H1 (cell line): Measurements from ENCODE around the gene PIP5K1B. TPM values are rescaled to one million over a fixed set of nuclear protein-coding genes. Genes with fewer than 3 reads are reported as not detected.

ENCODE experiments used
- CTCF ChIA-PET: fragments of 300-600 bp; sonication (Branson Sonifier 250); formaldehyde crosslinking; loops from one replicate; lab custom pipeline; 2021; ENCODE audit not compliant: partially characterized antibody; lab: Charles Lee
- POLR2A ChIA-PET: fragments of 300-600 bp; sonication (Branson Sonifier 250); formaldehyde crosslinking; loops from one replicate; lab custom pipeline; 2021; ENCODE audit warnings: inconsistent platforms; ENCODE audit not compliant: partially characterized antibody; lab: Charles Lee
- DNase-seq, 2 experiments: peaks; one replicate each; pipeline versions ENCODE4 v3.0.0 to v3.0.0-alpha.2; 2010 to 2022; ENCODE audit warnings: low spot score in 2 of 2, low read depth in 1 of 2, mixed read lengths in 1 of 2
- FAIRE-seq: peaks from 2 replicates; lab custom pipeline; 2011; peaks lifted over from hg19 to GRCh38; lab: Jason Lieb, UNC
- H2AFZ ChIP-seq: 2 replicates; pipeline ENCODE4 v1.8.1; 2012; ENCODE audit warnings: low read length, inconsistent platforms
- H2AK5ac ChIP-seq: 2 replicates; pipeline ENCODE4 v1.6.1; 2013; ENCODE audit warnings: low read depth, low read length
- H2BK120ac ChIP-seq: replicated peaks from 2 replicates; pipeline ENCODE3; 2013; ENCODE audit warnings: low read depth, low read length, inconsistent platforms
- H2BK12ac ChIP-seq: 2 replicates; pipeline ENCODE4 v1.6.1; 2013; ENCODE audit warnings: low read depth, low read length
- H2BK15ac ChIP-seq: 2 replicates; pipeline ENCODE4 v1.6.1; 2013; ENCODE audit warnings: low read length
- H2BK20ac ChIP-seq: 2 replicates; pipeline ENCODE4 v1.6.1; 2013; ENCODE audit warnings: low read length
- H2BK5ac ChIP-seq: 2 replicates; pipeline ENCODE4 v1.6.1; 2013; ENCODE audit warnings: low read depth, low read length
- H3K14ac ChIP-seq: 2 replicates; pipeline ENCODE4 v1.6.1; 2013; ENCODE audit warnings: inconsistent platforms; ENCODE audit not compliant: insufficient read length
- H3K18ac ChIP-seq: 2 replicates; pipeline ENCODE4 v1.6.1; 2013; ENCODE audit warnings: low read length; ENCODE audit errors: extremely low read depth
- H3K23ac ChIP-seq: 2 replicates; pipeline ENCODE4 v1.6.1; 2013; ENCODE audit warnings: inconsistent platforms; ENCODE audit not compliant: insufficient read length
- H3K23me2 ChIP-seq: 2 replicates; pipeline ENCODE4 v1.6.1; 2013; ENCODE audit warnings: low read depth, low read length
- H3K27ac ChIP-seq: 2 replicates; pipeline ENCODE4 v1.6.1; 2011; ENCODE audit warnings: low read depth, low read length, inconsistent platforms
- H3K27me3 ChIP-seq, 4 experiments: replicated peaks in 1 of 4; 1 replicate in 1 of 4; 2 replicates in 3 of 4; pipeline versions ENCODE4 v1.6.1 to v1.8.1; 2011 to 2013; ENCODE audit warnings: low read length in 3 of 4, mild to moderate bottlenecking in 3 of 4, inconsistent platforms in 2 of 4, mixed read lengths in 2 of 4, moderate library complexity in 1 of 4; ENCODE audit not compliant: control insufficient read depth in 3 of 4, insufficient read depth in 3 of 4; ENCODE audit errors: extremely low read depth in 1 of 4
- H3K36me3 ChIP-seq, 4 experiments: 2 replicates each; pipeline versions ENCODE4 v1.6.1 to v1.8.1; 2011 to 2013; ENCODE audit warnings: mild to moderate bottlenecking in 4 of 4, low read length in 3 of 4, moderate library complexity in 2 of 4, control low read depth in 1 of 4, inconsistent platforms in 1 of 4; ENCODE audit not compliant: insufficient read depth in 4 of 4, control insufficient read depth in 2 of 4
- H3K4ac ChIP-seq: replicated peaks from 2 replicates; pipeline ENCODE3; 2013; ENCODE audit warnings: low read length, low read depth, mixed read lengths, inconsistent platforms; ENCODE audit not compliant: insufficient read length
- H3K4me1 ChIP-seq, 4 experiments: replicated peaks in 1 of 4; 1 replicate in 1 of 4; 2 replicates in 3 of 4; pipeline versions ENCODE4 v1.6.1 to v1.8.1; 2011 to 2013; ENCODE audit warnings: low read length in 3 of 4, inconsistent platforms in 2 of 4, mixed read lengths in 1 of 4; ENCODE audit not compliant: insufficient read depth in 4 of 4, control insufficient read depth in 3 of 4
- H3K4me2 ChIP-seq, 2 experiments: 2 replicates each; pipeline versions ENCODE4 v1.6.1 to v1.8.1; 2011 to 2013; ENCODE audit warnings: low read depth in 2 of 2, low read length in 2 of 2, control low read depth in 1 of 2, inconsistent platforms in 1 of 2, mild to moderate bottlenecking in 1 of 2; ENCODE audit not compliant: insufficient read depth in 1 of 2
- H3K4me3 ChIP-seq, 4 experiments: fragments of 200-600, 300-600 bp in 1 of 4; sonication (generic), shearing (Covaris generic), sonication (Bioruptor Twin) in 1 of 4; 2 replicates each; pipeline versions ENCODE4 v1.5.1 to v1.8.1; 2011 to 2016; ENCODE audit warnings: low read length in 4 of 4, low read depth in 3 of 4, control low read depth in 2 of 4, inconsistent platforms in 2 of 4, mild to moderate bottlenecking in 2 of 4, mixed read lengths in 1 of 4, moderate library complexity in 1 of 4; ENCODE audit not compliant: insufficient read depth in 2 of 4; ENCODE audit errors: extremely low read depth in 1 of 4
- H3K56ac ChIP-seq: replicated peaks from 2 replicates; pipeline ENCODE3; 2013; ENCODE audit warnings: low read depth, mild to moderate bottlenecking, mixed read lengths, low read length, inconsistent platforms; ENCODE audit not compliant: insufficient read length
- H3K79me1 ChIP-seq: 2 replicates; pipeline ENCODE4 v1.6.1; 2013; ENCODE audit warnings: low read depth, low read length, control low read depth
- H3K79me2 ChIP-seq, 2 experiments: 2 replicates each; pipeline versions ENCODE4 v1.6.1 to v1.8.1; 2012 to 2013; ENCODE audit warnings: low read length in 2 of 2, mild to moderate bottlenecking in 2 of 2, inconsistent platforms in 1 of 2; ENCODE audit not compliant: insufficient read depth in 2 of 2, control insufficient read depth in 1 of 2
- H3K9ac ChIP-seq, 4 experiments: replicated peaks in 1 of 4; 1 replicate in 1 of 4; 2 replicates in 3 of 4; pipeline versions ENCODE4 v1.6.1 to v1.8.1; 2011 to 2013; ENCODE audit warnings: low read depth in 3 of 4, low read length in 3 of 4, control low read depth in 2 of 4, mild to moderate bottlenecking in 2 of 4, moderate library complexity in 2 of 4, inconsistent platforms in 1 of 4; ENCODE audit errors: extremely low read depth in 1 of 4
- H3K9me3 ChIP-seq, 2 experiments: 2 replicates each; pipeline versions ENCODE4 v1.6.1 to v1.8.1; 2012 to 2013; ENCODE audit warnings: mild to moderate bottlenecking in 2 of 2, moderate library complexity in 2 of 2, control low read depth in 1 of 2, inconsistent platforms in 1 of 2, low read depth in 1 of 2, low read length in 1 of 2, mixed read lengths in 1 of 2; ENCODE audit not compliant: insufficient read depth in 2 of 2
- H4K20me1 ChIP-seq, 2 experiments: replicated peaks in 1 of 2; 2 replicates each; pipeline versions ENCODE3 to v1.8.1; 2011 to 2013; ENCODE audit warnings: inconsistent platforms in 2 of 2, low read length in 2 of 2, mild to moderate bottlenecking in 1 of 2; ENCODE audit not compliant: insufficient read depth in 2 of 2, control insufficient read depth in 1 of 2
- H4K5ac ChIP-seq: 2 replicates; pipeline ENCODE4 v1.6.1; 2013; ENCODE audit warnings: low read length, low read depth, mixed read lengths, inconsistent platforms; ENCODE audit not compliant: insufficient read length
- H4K8ac ChIP-seq: 2 replicates; pipeline ENCODE4 v1.8.0; 2013; ENCODE audit warnings: mild to moderate bottlenecking, moderate library complexity, low read length, inconsistent platforms; ENCODE audit not compliant: insufficient read depth; ENCODE audit errors: extremely low read depth
- H4K91ac ChIP-seq: replicated peaks from 2 replicates; pipeline ENCODE3; 2013; ENCODE audit warnings: low read length, mixed read lengths, inconsistent platforms; ENCODE audit not compliant: insufficient read length
- EP300 ChIP-seq, 2 experiments: IDR thresholded peaks; 1 replicate in 1 of 2; 2 replicates in 1 of 2; pipeline ENCODE4 v1.6.1; 2011 to 2012; ENCODE audit warnings: low read depth in 2 of 2, low read length in 2 of 2, mild to moderate bottlenecking in 2 of 2, borderline replicate concordance in 1 of 2, inconsistent platforms in 1 of 2, moderate library complexity in 1 of 2
- HDAC6 ChIP-seq: IDR thresholded peaks from one replicate; pipeline ENCODE4 v1.7.1; 2012; ENCODE audit warnings: low read depth, mild to moderate bottlenecking, inconsistent platforms, low read length, moderate library complexity
- RNF2 ChIP-seq: fragments of 200-900, 300-1000 bp; sonication (generic); IDR thresholded peaks from 2 replicates; pipeline ENCODE4 v1.7.1; 2016; ENCODE audit warnings: borderline replicate concordance, low read depth, mild to moderate bottlenecking, antibody characterized with exemption, low read length; ENCODE audit not compliant: poor library complexity, severe bottlenecking; ENCODE audit errors: missing control alignments
- TAF1 ChIP-seq: IDR thresholded peaks from 2 replicates; pipeline ENCODE4 v1.6.1; 2011; ENCODE audit warnings: mild to moderate bottlenecking, low read depth, low read length
- TCF12 ChIP-seq: IDR thresholded peaks from 2 replicates; pipeline ENCODE4 v1.6.1; 2011; ENCODE audit warnings: low read depth, mild to moderate bottlenecking, low read length
- TEAD4 ChIP-seq: IDR thresholded peaks from 2 replicates; pipeline ENCODE4 v1.6.1; 2012; ENCODE audit warnings: low read depth, low read length, inconsistent platforms, mixed read lengths
- WGBS, 2 experiments: shearing (Covaris generic) in 1 of 2; methylation state at CpG; one replicate each; pipeline versions ENCODE4 v1.1.6 to v1.1.7; 2013 to 2015; ENCODE audit warnings: low lambda C conversion rate in 2 of 2, mixed read lengths in 2 of 2, inconsistent platforms in 1 of 2, low coverage in 1 of 2, missing lambda C conversion rate in 1 of 2; ENCODE audit not compliant: insufficient replicate concordance in 2 of 2, insufficient coverage in 1 of 2, insufficient read length in 1 of 2; ENCODE audit errors: extremely low coverage in 1 of 2, missing lambda C conversion rate in 1 of 2; 5-methylcytosine and 5-hydroxymethylcytosine counted together
- polyA plus RNA-seq, 7 experiments: library from polyadenylated mRNA; depleted of rRNA in 3 of 7; stranded (reverse) in 5 of 7; unstranded in 2 of 7; fragments of >200 nt in 5 of 7; fragments of 200-250 nt in 2 of 7; gene quantifications; 1 replicate in 5 of 7; 2 replicates in 1 of 7; 4 replicates in 1 of 7; pipeline versions ENCODE4 v1.2.1 to v1.2.3, GENCODE V29; 2011 to 2013; ENCODE audit warnings: missing spikeins in 2 of 7, mixed read lengths in 2 of 7
- total RNA-seq: library from RNA; stranded (reverse); fragmentation: NEBNext Ultra II Directional; extraction: Animal tissue kit (Norgen Biotek cat#: 25700); gene quantifications from 2 replicates; pipeline ENCODE4 v1.2.1, GENCODE V29; 2021

Gene PIP5K1B
- total and polyA plus RNA-seq, 2 of the 8 experiments (the other 6 are each of a cell fraction or from before 2014, with no cell fraction given), result 4.7 to 7.7 TPM

DNA sequence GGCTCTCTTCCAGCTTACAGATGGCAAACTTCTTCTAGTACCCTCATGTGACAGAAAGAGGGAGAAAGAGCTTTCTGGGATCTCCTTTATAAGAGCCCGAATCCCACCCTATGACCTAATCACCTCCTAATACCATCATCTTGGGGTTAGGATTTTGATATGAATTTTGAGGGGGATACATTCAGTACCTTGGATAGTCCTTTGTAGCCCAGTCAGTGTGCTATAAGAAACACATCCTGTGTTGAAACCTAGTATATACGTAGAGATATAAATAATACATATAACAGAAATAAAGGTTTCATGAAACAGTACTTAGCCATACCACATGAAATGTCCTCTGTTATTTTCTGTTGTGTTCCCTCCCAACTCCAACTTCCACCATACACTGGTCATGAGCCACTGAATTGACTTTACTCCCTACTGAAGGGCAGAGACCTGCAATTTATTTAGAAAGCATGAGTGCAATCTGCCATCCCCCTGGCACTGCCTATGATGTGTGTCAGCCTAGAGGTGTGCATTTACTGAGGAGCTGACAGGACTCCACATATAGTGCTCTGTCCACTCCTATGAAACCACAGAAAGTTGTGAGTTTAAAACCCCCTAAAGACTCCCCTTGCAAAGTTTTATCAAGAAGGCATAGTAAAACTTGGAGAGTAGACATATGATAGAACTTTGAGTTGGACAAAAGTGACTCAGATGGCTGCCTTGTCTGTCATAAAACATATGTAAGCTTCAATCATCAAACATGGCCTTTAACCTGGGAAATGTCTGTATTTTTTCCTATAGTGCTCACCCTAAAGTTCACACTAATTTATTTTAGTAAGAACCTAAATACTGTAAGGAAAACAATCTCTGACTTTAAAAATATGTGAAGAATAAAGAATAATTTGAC is 12.8 kb downstream of the PIP5K1B start:
- Histone ChIP-seq H4K20me1 (no peaks in the 10 kb centered on the region), H3K4ac (no peak overlapping the region), H3K23ac (no peak overlapping the region), H3K79me1 (no peaks in the 10 kb centered on the region), H2BK5ac (no peak overlapping the region), H3K23me2 (no peaks in the 10 kb centered on the region), H3K56ac (no peak overlapping the region), H2BK20ac (no peak overlapping the region), H3K9ac (no peak overlapping the region), H3K4me3 (no peak overlapping the region), H2BK120ac (no peak overlapping the region), H4K8ac (no peak overlapping the region), H3K14ac (no peak overlapping the region), H4K91ac (no peak overlapping the region), H2AK5ac (no peak overlapping the region), H3K79me2 (0 out of 4 replicates have a peak, but pooled peaks cover 0 to 7% of the 10 kb centered on the region in 2 experiments), H3K18ac (no peak overlapping the region)
- FAIRE-seq (no peak), DNase-seq (no peak)
- TF ChIP-seq TEAD4 (no peak), TCF12 (no peak), TAF1 (no peak), HDAC6 (no peak), EP300 (IDR thresholded peaks at IDR 0.05; ENCODE audit: borderline replicate concordance in 1 of 2, low read depth in 2 of 2, low read length in 2 of 2) (no peak), RNF2 (no peak)
- TF ChIP-seq, all 59 proteins: peak for 0
- CTCF ChIA-PET, result no interaction called here
- no peaks in the 10 kb centered on the region for H3K4me1 ChIP-seq
- WGBS, 2 experiments, result 82% methylated on average over 2 of the region's 2 CpGs; no CpG with 5 or more reads in 1 of the 2 experiments
- no peak overlapping the region for H4K5ac ChIP-seq
- no peak overlapping the region for H2AFZ ChIP-seq
- no peak overlapping the region for H3K27ac ChIP-seq
- POLR2A ChIA-PET, result no interaction called here
- H2BK12ac ChIP-seq, result no peak overlapping the region
- no peak overlapping the region for H2BK15ac ChIP-seq
- H3K36me3 ChIP-seq, result no peaks in the 10 kb centered on the region
- no peaks in the 10 kb centered on the region for H3K9me3 ChIP-seq
- no peaks in the 10 kb centered on the region for H3K27me3 ChIP-seq
- H3K4me2 ChIP-seq, result no peak overlapping the region
